VCaP (cell line): Measurements from ENCODE around the gene GLYR1.
A peak's percentile ranks its signal among the peaks of the same experiment; 100 is the strongest.

Source experiments
- H3K27ac ChIP-seq: fragments of 450-650 bp; 2 replicates; pipeline ENCODE4 v1.5.1; 2017
- CTCF ChIP-seq: fragments of 450-650 bp; conservative IDR thresholded peaks from 2 replicates; pipeline ENCODE4 v1.5.1; 2017; ENCODE audit warnings: mild to moderate bottlenecking, moderate library complexity

Gene GLYR1

GRCh38 chr16:4883501-4883900 lies 36.4 kb upstream of the GLYR1 start:
- no peak for TF ChIP-seq CTCF
- peak overlapping the region; percentile 70 for H3K27ac ChIP-seq

GRCh38 chr16:4882633-4883285 lies 35.7 kb upstream of the GLYR1 start:
- TF ChIP-seq CTCF = no peak
- peak overlapping the region; percentile 70 for H3K27ac ChIP-seq

GRCh38 chr16:4882000-4882632 lies 35.0 kb upstream of the GLYR1 start:
- H3K27ac ChIP-seq = peak overlapping the region; percentile 70
- TF ChIP-seq CTCF = no peak

- H3K27ac ChIP-seq = no peak overlapping the region; the same call in 1 of the 2 replicates
- no peak for TF ChIP-seq CTCF
These were observed 33.0 kb upstream of the GLYR1 start for GRCh38 chr16:4880006-4880580.

- no peak overlapping the region for H3K27ac ChIP-seq
- no peak for TF ChIP-seq CTCF
These were observed 32.0 kb upstream of the GLYR1 start for GRCh38 chr16:4879049-4879448.

GRCh38 chr16:4877380-4877685 lies 30.2 kb upstream of the GLYR1 start:
- no peak overlapping the region for H3K27ac ChIP-seq
- no peak for TF ChIP-seq CTCF

GRCh38 chr16:4876646-4877379 lies 29.7 kb upstream of the GLYR1 start:
- H3K27ac ChIP-seq = no peak overlapping the region
- TF ChIP-seq CTCF = no peak
